GM23338 (cell line): ENCODE results near the gene SLC35F2. TPM values are rescaled to one million over a fixed set of nuclear protein-coding genes. Genes with fewer than 3 reads are reported as not detected.

ENCODE experiments used
- ATAC-seq: fragments of 200-7000 bp; cut with Tn5 transposase; 3 replicates; pipeline ENCODE4 v1.9.1; 2020
- DNase-seq: peaks from one replicate; pipeline ENCODE4 v3.0.0-alpha.2; 2015; ENCODE audit warnings: low spot score
- H2AFZ ChIP-seq: fragments of 200-600 bp; sonication (generic); 2 replicates; pipeline ENCODE4 v1.8.0; 2016; ENCODE audit warnings: antibody characterized with exemption, mild to moderate bottlenecking, moderate library complexity
- H3F3A ChIP-seq: fragments of 200-600 bp; sonication (generic); replicated peaks from 2 replicates; pipeline ENCODE4 v1.8.0; 2017; ENCODE audit warnings: antibody characterized with exemption, mixed run types, low read depth
- H3K27ac ChIP-seq: fragments of 200-600 bp; sonication (generic); 2 replicates; pipeline ENCODE4 v1.6.1; 2016; ENCODE audit warnings: low read depth
- H3K27me3 ChIP-seq: fragments of 200-600 bp; sonication (generic); 2 replicates; pipeline ENCODE4 v1.8.0; 2016; ENCODE audit warnings: mild to moderate bottlenecking, mixed run types, moderate library complexity; ENCODE audit not compliant: insufficient read depth
- H3K36me3 ChIP-seq: fragments of 200-600 bp; sonication (generic); 2 replicates; pipeline ENCODE4 v1.8.0; 2016; ENCODE audit warnings: mild to moderate bottlenecking; ENCODE audit not compliant: insufficient read depth
- H3K4me1 ChIP-seq: fragments of 200-600 bp; sonication (generic); 2 replicates; pipeline ENCODE4 v1.8.0; 2016; ENCODE audit warnings: mild to moderate bottlenecking, moderate library complexity; ENCODE audit not compliant: insufficient read depth
- H3K4me2 ChIP-seq: fragments of 200-600 bp; sonication (generic); 2 replicates; pipeline ENCODE4 v1.7.1; 2017; ENCODE audit warnings: mixed run types
- H3K4me3 ChIP-seq: fragments of 200-600 bp; sonication (generic); 2 replicates; pipeline ENCODE4 v1.6.1; 2016; ENCODE audit warnings: mixed run types
- H3K79me2 ChIP-seq: fragments of 200-600 bp; sonication (generic); replicated peaks from 2 replicates; pipeline ENCODE4 v1.8.0; 2017; ENCODE audit warnings: mild to moderate bottlenecking; ENCODE audit not compliant: insufficient read depth
- H3K9me2 ChIP-seq: fragments of 200-600 bp; sonication (generic); 2 replicates; pipeline ENCODE4 v1.8.0; 2017; ENCODE audit not compliant: insufficient read depth
- H4K20me1 ChIP-seq: fragments of 200-600 bp; sonication (generic); replicated peaks from 2 replicates; pipeline ENCODE4 v1.8.0; 2017; ENCODE audit warnings: mild to moderate bottlenecking; ENCODE audit not compliant: insufficient read depth
- H3K27ac Mint-ChIP-seq: 2 replicates; pipeline ENCODE4 v1.8.0; 2020; ENCODE audit warnings: inconsistent platforms, mild to moderate bottlenecking, moderate library complexity, mixed read lengths
- H3K27me3 Mint-ChIP-seq: 3 replicates; pipeline ENCODE4 v1.8.0; 2022; ENCODE audit warnings: low read depth, mild to moderate bottlenecking, moderate library complexity, mixed read lengths, inconsistent platforms; ENCODE audit not compliant: insufficient read depth, poor library complexity
- H3K36me3 Mint-ChIP-seq: 3 replicates; pipeline ENCODE4 v1.8.0; 2021; ENCODE audit warnings: low read depth, mild to moderate bottlenecking, inconsistent platforms, moderate library complexity, mixed read lengths
- H3K4me1 Mint-ChIP-seq: 3 replicates; pipeline ENCODE4 v1.8.0; 2020; ENCODE audit warnings: mild to moderate bottlenecking, inconsistent platforms, mixed read lengths
- H3K4me3 Mint-ChIP-seq: 3 replicates; pipeline ENCODE4 v1.8.0; 2021; ENCODE audit warnings: moderate library complexity, mild to moderate bottlenecking, inconsistent platforms, mixed read lengths
- H3K9me3 Mint-ChIP-seq: 3 replicates; pipeline ENCODE4 v1.8.0; 2020; ENCODE audit warnings: moderate library complexity, mild to moderate bottlenecking, inconsistent platforms, mixed read lengths
- CREB1 ChIP-seq: fragments of 250-450 bp; sonication (Bioruptor Pico); IDR thresholded peaks from 2 replicates; pipeline ENCODE4 v1.5.0; 2020; ENCODE audit warnings: low read depth, mild to moderate bottlenecking, moderate library complexity
- EZH2 ChIP-seq: fragments of 200-600 bp; sonication (generic); IDR thresholded peaks from one replicate; pipeline ENCODE4 v1.8.0; 2017; ENCODE audit warnings: antibody characterized with exemption, mild to moderate bottlenecking, low read depth; ENCODE audit not compliant: unreplicated experiment
- EZH2phosphoT487 ChIP-seq: fragments of 200-600 bp; sonication (generic); IDR thresholded peaks from one replicate; pipeline ENCODE4 v1.8.1; 2018; ENCODE audit warnings: antibody characterized with exemption; ENCODE audit not compliant: unreplicated experiment
- JUNB ChIP-seq: IDR thresholded peaks from one replicate; pipeline ENCODE4 v1.6.1; 2016; ENCODE audit warnings: antibody characterized with exemption; ENCODE audit not compliant: unreplicated experiment
- NANOG ChIP-seq: IDR thresholded peaks from 2 replicates; pipeline ENCODE4 v1.6.1; 2016; ENCODE audit warnings: antibody characterized with exemption, borderline replicate concordance
- POLR2AphosphoS5 ChIP-seq: IDR thresholded peaks from 2 replicates; pipeline ENCODE4 v1.6.1; 2016; ENCODE audit warnings: antibody characterized with exemption, low read depth
- STAT1 ChIP-seq: IDR thresholded peaks from one replicate; pipeline ENCODE4 v1.6.1; 2016; ENCODE audit warnings: antibody characterized with exemption; ENCODE audit not compliant: unreplicated experiment
- ZNF114 ChIP-seq: fragments of 250-450 bp; sonication (Bioruptor Pico); IDR thresholded peaks from 2 replicates; pipeline ENCODE4 v1.5.0; 2020; ENCODE audit warnings: mild to moderate bottlenecking, moderate library complexity
- ZNF331 ChIP-seq: fragments of 250-450 bp; sonication (Bioruptor Pico); IDR thresholded peaks from 2 replicates; pipeline ENCODE4 v1.5.0; 2020; ENCODE audit warnings: low read depth, mild to moderate bottlenecking, moderate library complexity
- polyA plus RNA-seq: library from polyadenylated mRNA; unstranded; fragments of >200 nt; fragmentation: Nextera tagmentation; extraction: Ambion mirVana; gene quantifications from 2 replicates; pipeline ENCODE4 v1.2.1, GENCODE V29; 2016
- total RNA-seq: library from RNA; depleted of rRNA; stranded (reverse); fragments of >200 nt; shearing (Covaris generic); gene quantifications from 2 replicates; pipeline ENCODE4 v1.2.3, GENCODE V29; 2014
- TF ChIP-seq, protein P1 (sequence below): IDR thresholded peaks from 2 replicates; pipeline ENCODE4 v1.6.1; 2016; ENCODE audit warnings: antibody characterized with exemption
- TF ChIP-seq, protein P2 (sequence below): fragments of 250-450 bp; sonication (Bioruptor Pico); IDR thresholded peaks from 2 replicates; pipeline ENCODE4 v1.5.0; 2020; ENCODE audit warnings: mild to moderate bottlenecking, moderate library complexity
- TF ChIP-seq, protein P3 (sequence below): IDR thresholded peaks from one replicate; pipeline ENCODE4 v1.6.1; 2018; ENCODE audit warnings: antibody characterized with exemption; ENCODE audit not compliant: unreplicated experiment
- TF ChIP-seq, protein P4 (sequence below), 2 experiments: fragments of 200-600 bp in 1 of 2; sonication (generic) in 1 of 2; conservative IDR thresholded peaks; 2 replicates each; pipeline versions ENCODE4 v1.5.1 to v1.6.1; 2016 to 2017; ENCODE audit warnings: antibody characterized with exemption in 2 of 2, low read depth in 2 of 2, mild to moderate bottlenecking in 2 of 2, moderate library complexity in 1 of 2

SLC35F2 gene
- total and polyA plus RNA-seq, 2 experiments from 2014 or later = 25.2 to 32.5 TPM

DNA sequence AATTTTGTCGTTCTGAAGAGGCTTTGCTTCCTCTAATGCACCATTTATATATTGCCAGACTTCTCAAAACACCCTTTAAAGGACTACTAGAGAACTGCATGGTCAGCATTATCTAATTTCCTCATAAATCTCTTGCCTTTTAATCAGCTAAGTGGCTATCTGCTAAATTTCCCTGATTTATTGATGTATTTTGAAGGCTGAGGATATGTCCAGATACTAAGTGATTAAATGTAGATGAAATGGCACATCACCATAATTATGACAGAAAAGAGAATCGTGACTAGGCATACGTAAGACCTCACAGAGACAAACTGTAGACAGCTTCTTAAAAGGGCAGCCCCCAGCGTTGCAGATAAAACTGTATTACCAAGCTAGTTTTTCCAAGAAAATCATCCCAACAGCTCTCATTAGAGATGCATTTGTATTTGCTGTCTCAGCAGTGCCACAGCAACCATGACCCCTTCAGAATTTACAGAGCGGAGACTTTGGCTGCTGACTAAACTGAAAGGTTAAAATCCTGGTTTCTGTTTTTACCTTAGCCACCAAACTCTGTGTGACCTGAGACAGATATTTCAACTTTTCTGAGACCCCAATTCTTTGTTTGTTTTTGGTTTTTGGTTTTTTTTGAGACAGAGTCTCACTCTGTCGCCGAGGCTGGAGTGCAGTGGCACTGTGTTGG, 79.6 kb downstream of the SLC35F2 start:
- Histone ChIP-seq H3K79me2 (no peaks in the 10 kb centered on the region), H3K27ac (no peak overlapping the region), H4K20me1 (no peaks in the 10 kb centered on the region), H3K27me3 (no peaks in the 10 kb centered on the region), H3K4me1 (no peaks in the 10 kb centered on the region; the same call in 1 of the 2 replicates), H3K4me3 (no peak overlapping the region), H3K9me2 (no peaks in the 10 kb centered on the region), H3F3A (no peaks in the 10 kb centered on the region), H2AFZ (peak overlapping the region; percentile 44; the same call in 1 of the 2 replicates), H3K4me2 (no peak overlapping the region), H3K36me3 (no peaks in the 10 kb centered on the region)
- TF ChIP-seq POLR2AphosphoS5 = no peak
- no peak for TF ChIP-seq EZH2phosphoT487
- TF ChIP-seq, protein P1, sequence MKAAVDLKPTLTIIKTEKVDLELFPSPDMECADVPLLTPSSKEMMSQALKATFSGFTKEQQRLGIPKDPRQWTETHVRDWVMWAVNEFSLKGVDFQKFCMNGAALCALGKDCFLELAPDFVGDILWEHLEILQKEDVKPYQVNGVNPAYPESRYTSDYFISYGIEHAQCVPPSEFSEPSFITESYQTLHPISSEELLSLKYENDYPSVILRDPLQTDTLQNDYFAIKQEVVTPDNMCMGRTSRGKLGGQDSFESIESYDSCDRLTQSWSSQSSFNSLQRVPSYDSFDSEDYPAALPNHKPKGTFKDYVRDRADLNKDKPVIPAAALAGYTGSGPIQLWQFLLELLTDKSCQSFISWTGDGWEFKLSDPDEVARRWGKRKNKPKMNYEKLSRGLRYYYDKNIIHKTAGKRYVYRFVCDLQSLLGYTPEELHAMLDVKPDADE = no peak
- TF ChIP-seq CREB1 (CRISPR knock-in tag) = no peak
- no peak for TF ChIP-seq EZH2
- TF ChIP-seq ZNF114 (CRISPR knock-in tag) = no peak
- no peak for TF ChIP-seq JUNB
- TF ChIP-seq, protein P2, sequence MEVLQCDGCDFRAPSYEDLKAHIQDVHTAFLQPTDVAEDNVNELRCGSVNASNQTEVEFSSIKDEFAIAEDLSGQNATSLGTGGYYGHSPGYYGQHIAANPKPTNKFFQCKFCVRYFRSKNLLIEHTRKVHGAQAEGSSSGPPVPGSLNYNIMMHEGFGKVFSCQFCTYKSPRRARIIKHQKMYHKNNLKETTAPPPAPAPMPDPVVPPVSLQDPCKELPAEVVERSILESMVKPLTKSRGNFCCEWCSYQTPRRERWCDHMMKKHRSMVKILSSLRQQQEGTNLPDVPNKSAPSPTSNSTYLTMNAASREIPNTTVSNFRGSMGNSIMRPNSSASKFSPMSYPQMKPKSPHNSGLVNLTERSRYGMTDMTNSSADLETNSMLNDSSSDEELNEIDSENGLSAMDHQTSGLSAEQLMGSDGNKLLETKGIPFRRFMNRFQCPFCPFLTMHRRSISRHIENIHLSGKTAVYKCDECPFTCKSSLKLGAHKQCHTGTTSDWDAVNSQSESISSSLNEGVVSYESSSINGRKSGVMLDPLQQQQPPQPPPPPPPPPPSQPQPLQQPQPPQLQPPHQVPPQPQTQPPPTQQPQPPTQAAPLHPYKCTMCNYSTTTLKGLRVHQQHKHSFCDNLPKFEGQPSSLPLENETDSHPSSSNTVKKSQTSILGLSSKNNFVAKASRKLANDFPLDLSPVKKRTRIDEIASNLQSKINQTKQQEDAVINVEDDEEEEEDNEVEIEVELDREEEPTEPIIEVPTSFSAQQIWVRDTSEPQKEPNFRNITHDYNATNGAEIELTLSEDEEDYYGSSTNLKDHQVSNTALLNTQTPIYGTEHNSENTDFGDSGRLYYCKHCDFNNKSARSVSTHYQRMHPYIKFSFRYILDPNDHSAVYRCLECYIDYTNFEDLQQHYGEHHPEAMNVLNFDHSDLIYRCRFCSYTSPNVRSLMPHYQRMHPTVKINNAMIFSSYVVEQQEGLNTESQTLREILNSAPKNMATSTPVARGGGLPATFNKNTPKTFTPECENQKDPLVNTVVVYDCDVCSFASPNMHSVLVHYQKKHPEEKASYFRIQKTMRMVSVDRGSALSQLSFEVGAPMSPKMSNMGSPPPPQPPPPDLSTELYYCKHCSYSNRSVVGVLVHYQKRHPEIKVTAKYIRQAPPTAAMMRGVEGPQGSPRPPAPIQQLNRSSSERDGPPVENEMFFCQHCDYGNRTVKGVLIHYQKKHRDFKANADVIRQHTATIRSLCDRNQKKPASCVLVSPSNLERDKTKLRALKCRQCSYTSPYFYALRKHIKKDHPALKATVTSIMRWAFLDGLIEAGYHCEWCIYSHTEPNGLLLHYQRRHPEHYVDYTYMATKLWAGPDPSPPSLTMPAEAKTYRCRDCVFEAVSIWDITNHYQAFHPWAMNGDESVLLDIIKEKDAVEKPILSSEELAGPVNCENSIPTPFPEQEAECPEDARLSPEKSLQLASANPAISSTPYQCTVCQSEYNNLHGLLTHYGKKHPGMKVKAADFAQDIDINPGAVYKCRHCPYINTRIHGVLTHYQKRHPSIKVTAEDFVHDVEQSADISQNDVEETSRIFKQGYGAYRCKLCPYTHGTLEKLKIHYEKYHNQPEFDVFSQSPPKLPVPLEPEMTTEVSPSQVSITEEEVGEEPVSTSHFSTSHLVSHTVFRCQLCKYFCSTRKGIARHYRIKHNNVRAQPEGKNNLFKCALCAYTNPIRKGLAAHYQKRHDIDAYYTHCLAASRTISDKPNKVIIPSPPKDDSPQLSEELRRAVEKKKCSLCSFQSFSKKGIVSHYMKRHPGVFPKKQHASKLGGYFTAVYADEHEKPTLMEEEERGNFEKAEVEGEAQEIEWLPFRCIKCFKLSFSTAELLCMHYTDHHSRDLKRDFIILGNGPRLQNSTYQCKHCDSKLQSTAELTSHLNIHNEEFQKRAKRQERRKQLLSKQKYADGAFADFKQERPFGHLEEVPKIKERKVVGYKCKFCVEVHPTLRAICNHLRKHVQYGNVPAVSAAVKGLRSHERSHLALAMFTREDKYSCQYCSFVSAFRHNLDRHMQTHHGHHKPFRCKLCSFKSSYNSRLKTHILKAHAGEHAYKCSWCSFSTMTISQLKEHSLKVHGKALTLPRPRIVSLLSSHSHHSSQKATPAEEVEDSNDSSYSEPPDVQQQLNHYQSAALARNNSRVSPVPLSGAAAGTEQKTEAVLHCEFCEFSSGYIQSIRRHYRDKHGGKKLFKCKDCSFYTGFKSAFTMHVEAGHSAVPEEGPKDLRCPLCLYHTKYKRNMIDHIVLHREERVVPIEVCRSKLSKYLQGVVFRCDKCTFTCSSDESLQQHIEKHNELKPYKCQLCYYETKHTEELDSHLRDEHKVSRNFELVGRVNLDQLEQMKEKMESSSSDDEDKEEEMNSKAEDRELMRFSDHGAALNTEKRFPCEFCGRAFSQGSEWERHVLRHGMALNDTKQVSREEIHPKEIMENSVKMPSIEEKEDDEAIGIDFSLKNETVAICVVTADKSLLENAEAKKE (CRISPR knock-in tag) = no peak
- TF ChIP-seq, protein P3, sequence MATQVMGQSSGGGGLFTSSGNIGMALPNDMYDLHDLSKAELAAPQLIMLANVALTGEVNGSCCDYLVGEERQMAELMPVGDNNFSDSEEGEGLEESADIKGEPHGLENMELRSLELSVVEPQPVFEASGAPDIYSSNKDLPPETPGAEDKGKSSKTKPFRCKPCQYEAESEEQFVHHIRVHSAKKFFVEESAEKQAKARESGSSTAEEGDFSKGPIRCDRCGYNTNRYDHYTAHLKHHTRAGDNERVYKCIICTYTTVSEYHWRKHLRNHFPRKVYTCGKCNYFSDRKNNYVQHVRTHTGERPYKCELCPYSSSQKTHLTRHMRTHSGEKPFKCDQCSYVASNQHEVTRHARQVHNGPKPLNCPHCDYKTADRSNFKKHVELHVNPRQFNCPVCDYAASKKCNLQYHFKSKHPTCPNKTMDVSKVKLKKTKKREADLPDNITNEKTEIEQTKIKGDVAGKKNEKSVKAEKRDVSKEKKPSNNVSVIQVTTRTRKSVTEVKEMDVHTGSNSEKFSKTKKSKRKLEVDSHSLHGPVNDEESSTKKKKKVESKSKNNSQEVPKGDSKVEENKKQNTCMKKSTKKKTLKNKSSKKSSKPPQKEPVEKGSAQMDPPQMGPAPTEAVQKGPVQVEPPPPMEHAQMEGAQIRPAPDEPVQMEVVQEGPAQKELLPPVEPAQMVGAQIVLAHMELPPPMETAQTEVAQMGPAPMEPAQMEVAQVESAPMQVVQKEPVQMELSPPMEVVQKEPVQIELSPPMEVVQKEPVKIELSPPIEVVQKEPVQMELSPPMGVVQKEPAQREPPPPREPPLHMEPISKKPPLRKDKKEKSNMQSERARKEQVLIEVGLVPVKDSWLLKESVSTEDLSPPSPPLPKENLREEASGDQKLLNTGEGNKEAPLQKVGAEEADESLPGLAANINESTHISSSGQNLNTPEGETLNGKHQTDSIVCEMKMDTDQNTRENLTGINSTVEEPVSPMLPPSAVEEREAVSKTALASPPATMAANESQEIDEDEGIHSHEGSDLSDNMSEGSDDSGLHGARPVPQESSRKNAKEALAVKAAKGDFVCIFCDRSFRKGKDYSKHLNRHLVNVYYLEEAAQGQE = no peak
- TF ChIP-seq NANOG = no peak
- no peak for TF ChIP-seq ZNF331 (CRISPR knock-in tag)
- TF ChIP-seq, protein P4, sequence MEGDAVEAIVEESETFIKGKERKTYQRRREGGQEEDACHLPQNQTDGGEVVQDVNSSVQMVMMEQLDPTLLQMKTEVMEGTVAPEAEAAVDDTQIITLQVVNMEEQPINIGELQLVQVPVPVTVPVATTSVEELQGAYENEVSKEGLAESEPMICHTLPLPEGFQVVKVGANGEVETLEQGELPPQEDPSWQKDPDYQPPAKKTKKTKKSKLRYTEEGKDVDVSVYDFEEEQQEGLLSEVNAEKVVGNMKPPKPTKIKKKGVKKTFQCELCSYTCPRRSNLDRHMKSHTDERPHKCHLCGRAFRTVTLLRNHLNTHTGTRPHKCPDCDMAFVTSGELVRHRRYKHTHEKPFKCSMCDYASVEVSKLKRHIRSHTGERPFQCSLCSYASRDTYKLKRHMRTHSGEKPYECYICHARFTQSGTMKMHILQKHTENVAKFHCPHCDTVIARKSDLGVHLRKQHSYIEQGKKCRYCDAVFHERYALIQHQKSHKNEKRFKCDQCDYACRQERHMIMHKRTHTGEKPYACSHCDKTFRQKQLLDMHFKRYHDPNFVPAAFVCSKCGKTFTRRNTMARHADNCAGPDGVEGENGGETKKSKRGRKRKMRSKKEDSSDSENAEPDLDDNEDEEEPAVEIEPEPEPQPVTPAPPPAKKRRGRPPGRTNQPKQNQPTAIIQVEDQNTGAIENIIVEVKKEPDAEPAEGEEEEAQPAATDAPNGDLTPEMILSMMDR (conservative IDR thresholded peaks at IDR 0.05; ENCODE audit: low read depth in 2 of 2) = no peak
- TF ChIP-seq STAT1 = no peak
- no peak for ATAC-seq
- H3K4me3 Mint-ChIP-seq = no peak overlapping the region
- no peaks in the 10 kb centered on the region for H3K9me3 Mint-ChIP-seq
- H3K36me3 Mint-ChIP-seq = no peaks in the 10 kb centered on the region
- no peaks in the 10 kb centered on the region for H3K4me1 Mint-ChIP-seq
- no peak overlapping the region for H3K27ac Mint-ChIP-seq
- DNase-seq = no peak
- peaks cover 2% of the 10 kb centered on the region for H3K27me3 Mint-ChIP-seq
